Measurements from ENCODE around the gene DDIT4.

DNA sequence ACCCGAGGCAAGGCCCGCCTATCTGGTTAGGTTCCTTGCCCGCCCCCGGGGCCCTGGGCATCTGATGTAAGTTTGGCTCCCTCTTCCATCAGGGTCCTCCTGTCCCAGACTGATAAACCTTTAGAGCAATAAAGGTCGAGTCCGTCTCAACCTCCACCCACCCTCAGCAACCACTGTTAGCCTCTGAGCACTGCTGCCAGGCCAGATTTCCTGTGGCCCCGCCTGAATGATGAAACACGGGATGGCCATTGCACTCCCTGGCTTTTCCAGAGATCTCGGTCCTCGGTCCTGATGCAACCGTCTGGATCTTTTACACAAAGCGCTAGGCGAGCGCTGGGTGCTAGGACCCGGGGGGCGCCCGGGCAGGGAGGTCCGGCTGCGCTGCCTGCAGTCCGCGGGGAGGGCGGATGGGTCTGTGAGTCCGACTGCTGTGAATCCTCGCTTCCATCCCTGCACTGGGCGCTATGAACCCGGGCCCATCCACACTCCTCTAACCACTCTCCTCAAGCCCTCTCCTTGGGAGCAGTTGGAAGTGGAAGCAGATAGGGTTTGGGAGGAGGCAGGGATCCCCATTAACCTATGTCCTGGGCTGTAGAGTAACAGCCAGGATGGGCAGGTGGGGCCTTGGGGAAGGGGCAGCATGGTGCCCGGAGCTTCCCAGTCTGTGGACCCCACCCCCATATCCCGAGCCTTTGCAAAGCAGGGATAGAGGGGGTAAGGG, 875 bp upstream of the DDIT4 start:
- TF ChIP-seq EZH2 (IDR thresholded peaks at IDR 0.05; ENCODE audit: insufficient read depth, poor library complexity, severe bottlenecking) (no peak), EZH2phosphoT487 (IDR thresholded peaks at IDR 0.05; ENCODE audit: insufficient read depth, low read depth) (no peak)
